ENCODE data around the gene FBXO45. TPM values are rescaled to one million over a fixed set of nuclear protein-coding genes. Genes with fewer than 3 reads are reported as not detected.
A peak's percentile ranks its signal among the peaks of the same experiment; 100 is the strongest.

Gene FBXO45
- total RNA-seq, 1 donor from 2014 or later = 11.3 TPM

- H3K36me3 Mint-ChIP-seq (ENCODE audit: low read depth, unreplicated experiment) = peaks cover 2% of the 10 kb centered on the region
- Histone ChIP-seq H3K27me3 (ENCODE audit: insufficient read depth, low read length) (no peaks in the 10 kb centered on the region), H3K27ac (ENCODE audit: low read depth, low read length) (peak overlapping the region; percentile 12), H3K4me3 (ENCODE audit: insufficient read depth, low read depth, low read length) (no peak overlapping the region), H3K9ac (ENCODE audit: low read length) (peak overlapping the region; percentile 26), H3K4me2 (ENCODE audit: low read length) (peak overlapping the region; percentile 57), H4K20me1 (ENCODE audit: insufficient read depth, low read length) (no peaks in the 10 kb centered on the region), H3K36me3 (ENCODE audit: insufficient read depth, low read length) (no peaks in the 10 kb centered on the region), H2AFZ (ENCODE audit: low read depth, low read length) (peak overlapping the region; percentile 21), H3K79me2 (ENCODE audit: insufficient read depth, low read length) (no peaks in the 10 kb centered on the region), H3K4me1 (ENCODE audit: insufficient read depth, low read length) (no peaks in the 10 kb centered on the region), H3K9me3 (ENCODE audit: insufficient read depth, low read depth, low read length) (no peaks in the 10 kb centered on the region)
- H3K4me1 Mint-ChIP-seq (ENCODE audit: low read depth, unreplicated experiment) = no peaks in the 10 kb centered on the region
- DNase-seq (ENCODE audit: low read depth) (peak; percentile 24), FAIRE-seq (no peak)
- H3K4me3 Mint-ChIP-seq (ENCODE audit: unreplicated experiment) = no peak overlapping the region
- no peaks in the 10 kb centered on the region for H3K27me3 Mint-ChIP-seq (ENCODE audit: low read depth, unreplicated experiment)
- TF ChIP-seq EZH2 (IDR thresholded peaks at IDR 0.05; ENCODE audit: insufficient read depth, low read length) = no peak
- TF ChIP-seq, protein P1, sequence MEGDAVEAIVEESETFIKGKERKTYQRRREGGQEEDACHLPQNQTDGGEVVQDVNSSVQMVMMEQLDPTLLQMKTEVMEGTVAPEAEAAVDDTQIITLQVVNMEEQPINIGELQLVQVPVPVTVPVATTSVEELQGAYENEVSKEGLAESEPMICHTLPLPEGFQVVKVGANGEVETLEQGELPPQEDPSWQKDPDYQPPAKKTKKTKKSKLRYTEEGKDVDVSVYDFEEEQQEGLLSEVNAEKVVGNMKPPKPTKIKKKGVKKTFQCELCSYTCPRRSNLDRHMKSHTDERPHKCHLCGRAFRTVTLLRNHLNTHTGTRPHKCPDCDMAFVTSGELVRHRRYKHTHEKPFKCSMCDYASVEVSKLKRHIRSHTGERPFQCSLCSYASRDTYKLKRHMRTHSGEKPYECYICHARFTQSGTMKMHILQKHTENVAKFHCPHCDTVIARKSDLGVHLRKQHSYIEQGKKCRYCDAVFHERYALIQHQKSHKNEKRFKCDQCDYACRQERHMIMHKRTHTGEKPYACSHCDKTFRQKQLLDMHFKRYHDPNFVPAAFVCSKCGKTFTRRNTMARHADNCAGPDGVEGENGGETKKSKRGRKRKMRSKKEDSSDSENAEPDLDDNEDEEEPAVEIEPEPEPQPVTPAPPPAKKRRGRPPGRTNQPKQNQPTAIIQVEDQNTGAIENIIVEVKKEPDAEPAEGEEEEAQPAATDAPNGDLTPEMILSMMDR (IDR thresholded peaks at IDR 0.05; ENCODE audit: insufficient read depth, low read depth, low read length) = no peak
- no peak overlapping the region for H3K27ac Mint-ChIP-seq (ENCODE audit: unreplicated experiment)
- H3K9me3 Mint-ChIP-seq (ENCODE audit: unreplicated experiment) = peaks cover 11% of the 10 kb centered on the region
Measured at GRCh38 chr3:196533260-196533681, 35.2 kb upstream of the FBXO45 start.

GRCh38 chr3:196537319-196537984 lies 31.0 kb upstream of the FBXO45 start:
- no peaks in the 10 kb centered on the region for H4K20me1 ChIP-seq (ENCODE audit: insufficient read depth, low read length)
- no peaks in the 10 kb centered on the region for H3K4me1 Mint-ChIP-seq (ENCODE audit: low read depth, unreplicated experiment)
- FAIRE-seq (no peak), DNase-seq (ENCODE audit: low read depth) (no peak)
- H3K9me3 Mint-ChIP-seq (ENCODE audit: unreplicated experiment) = no peaks in the 10 kb centered on the region
- H3K9ac ChIP-seq (ENCODE audit: low read length) = no peak overlapping the region
- no peaks in the 10 kb centered on the region for H3K4me1 ChIP-seq (ENCODE audit: insufficient read depth, low read length)
- H3K4me2 ChIP-seq (ENCODE audit: low read length) = no peak overlapping the region
- H3K4me3 Mint-ChIP-seq (ENCODE audit: unreplicated experiment) = no peak overlapping the region
- no peak overlapping the region for H3K27ac ChIP-seq (ENCODE audit: low read depth, low read length)
- H3K36me3 ChIP-seq (ENCODE audit: insufficient read depth, low read length) = no peaks in the 10 kb centered on the region
- no peaks in the 10 kb centered on the region for H3K79me2 ChIP-seq (ENCODE audit: insufficient read depth, low read length)
- H2AFZ ChIP-seq (ENCODE audit: low read depth, low read length) = no peak overlapping the region
- H3K4me3 ChIP-seq (ENCODE audit: insufficient read depth, low read depth, low read length) = no peak overlapping the region
- TF ChIP-seq, protein P1 (IDR thresholded peaks at IDR 0.05; ENCODE audit: insufficient read depth, low read depth, low read length) = peak; percentile 53
- no peak for TF ChIP-seq EZH2 (IDR thresholded peaks at IDR 0.05; ENCODE audit: insufficient read depth, low read length)
- no peaks in the 10 kb centered on the region for H3K9me3 ChIP-seq (ENCODE audit: insufficient read depth, low read depth, low read length)
- H3K27me3 Mint-ChIP-seq (ENCODE audit: low read depth, unreplicated experiment) = no peaks in the 10 kb centered on the region
- no peaks in the 10 kb centered on the region for H3K27me3 ChIP-seq (ENCODE audit: insufficient read depth, low read length)
- no peak overlapping the region for H3K27ac Mint-ChIP-seq (ENCODE audit: unreplicated experiment)
- H3K36me3 Mint-ChIP-seq (ENCODE audit: low read depth, unreplicated experiment) = no peaks in the 10 kb centered on the region
